ENCODE results near the gene XBP1. TPM values are rescaled to one million over a fixed set of nuclear protein-coding genes. Genes with fewer than 3 reads are reported as not detected.
"Not testable (repeated sequence)": the region's sequence is repeated elsewhere in the genome, so short reads cannot be mapped to it uniquely, and the experiment has no call there.

The XBP1 gene
- 100 to 1,000 TPM in 4 of 8 experiments, 10 to 100 TPM in 4; 48.5 to 253 (median 99.5) TPM for total RNA-seq

DNA sequence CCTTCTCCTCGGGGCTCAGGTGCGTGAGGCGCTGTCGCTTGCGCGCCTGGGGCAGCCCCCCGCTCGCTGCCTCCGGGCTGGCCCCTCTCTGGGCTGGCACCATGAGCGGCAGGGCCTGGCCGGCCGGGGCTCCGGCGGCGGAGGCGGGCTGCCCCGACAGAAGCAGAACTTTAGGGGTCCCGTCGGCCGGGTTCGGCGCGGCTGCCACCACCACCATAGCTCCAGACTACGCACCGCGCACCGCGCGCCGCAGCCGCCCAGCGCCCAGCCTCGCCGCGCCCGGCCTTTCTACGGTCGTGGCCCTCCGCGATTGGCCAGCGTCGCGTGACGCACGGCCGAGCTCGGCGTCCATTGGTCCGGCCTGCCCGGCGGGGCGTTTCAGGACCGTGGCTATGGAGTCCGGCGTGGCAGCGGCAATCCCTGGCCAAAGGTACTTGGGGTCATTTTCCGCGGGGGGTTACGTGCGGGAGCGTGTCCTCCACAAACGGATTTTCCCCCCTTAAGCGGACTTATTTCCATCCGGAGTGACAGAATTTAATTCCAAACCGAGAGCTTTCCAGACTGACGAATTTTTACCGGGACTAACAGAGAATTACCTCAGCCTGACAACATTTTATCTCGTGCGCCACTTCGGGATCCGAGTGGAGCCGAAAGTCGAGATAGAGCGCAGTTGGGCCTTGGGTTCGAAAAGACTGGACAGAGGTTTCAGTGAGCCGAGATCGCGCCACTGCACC lies at the start of gene XBP1:
XBP1 (minus strand) TSS at position 262 of the 734 bp plus-strand sequence.
- in situ Hi-C loops (cut with MboI; ENCODE audit: low pct_unique_long_range_greater_than_20kb in 2 of 9, low sequenced_read_pairs in 9 of 9, unreplicated experiment in 9 of 9), result loop anchor here in 1 of 9 experiments (25.0 kb wide), 1 partner anchor 763 kb away; no protein-coding TSS in a partner anchor
- WGBS, 10 experiments, result 0 to 1% (median 0%) methylated on average over 7 to 21 of the region's 78 CpGs; no CpG with 5 or more reads in 4 of the 10 experiments
- Histone ChIP-seq H3K4me1 (replicated peaks in 1 of 2) (peaks cover 17 to 24% of the 10 kb centered on the region in 2 donors), H3K27ac (peak within 1 kb of the TSS; percentile 96 to 99), H3K4me3 (peak within 1 kb of the TSS; percentile 78 to 98 (median 87))
- peak; percentile 88 to 95 (median 92) for ATAC-seq (replicated peaks in 6 of 8)

DNA sequence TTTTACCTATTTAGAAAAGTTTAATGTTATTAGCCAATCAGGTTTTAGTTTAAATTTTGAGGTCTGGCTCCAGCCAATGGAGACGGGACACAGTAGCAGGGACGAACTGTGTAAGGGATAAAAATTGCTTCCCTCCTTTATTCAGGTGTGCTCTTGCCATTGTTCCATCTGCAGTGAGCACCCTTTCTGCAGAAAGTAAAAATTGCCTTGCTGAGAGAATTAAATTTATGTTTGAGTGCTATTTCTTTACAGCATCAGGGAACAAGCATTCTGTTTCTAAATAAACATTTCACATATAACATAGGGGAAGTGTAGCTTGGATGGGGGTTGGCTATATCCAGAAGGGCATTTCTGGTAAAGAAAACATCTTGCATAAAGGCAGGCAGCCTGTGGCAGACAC lies 46.6 kb upstream of the XBP1 start:
- Histone ChIP-seq H3K4me1 (replicated peaks in 1 of 2) (no peaks in the 10 kb centered on the region), H3K4me3 (no peak overlapping the region), H3K27ac (no peak overlapping the region)
- in situ Hi-C loops (cut with MboI; ENCODE audit: low pct_unique_long_range_greater_than_20kb in 2 of 9, low sequenced_read_pairs in 9 of 9, unreplicated experiment in 9 of 9), result loop anchor here in 2 of 9 experiments (25.0 kb wide), 1 partner anchor 235 kb away; no protein-coding TSS in a partner anchor
- 73 to 100% (median 100%) methylated on average over 1 to 2 of the region's 2 CpGs; no CpG with 5 or more reads in 5 of the 10 experiments for WGBS, 10 experiments
- no peak for ATAC-seq (replicated peaks in 6 of 8)

DNA sequence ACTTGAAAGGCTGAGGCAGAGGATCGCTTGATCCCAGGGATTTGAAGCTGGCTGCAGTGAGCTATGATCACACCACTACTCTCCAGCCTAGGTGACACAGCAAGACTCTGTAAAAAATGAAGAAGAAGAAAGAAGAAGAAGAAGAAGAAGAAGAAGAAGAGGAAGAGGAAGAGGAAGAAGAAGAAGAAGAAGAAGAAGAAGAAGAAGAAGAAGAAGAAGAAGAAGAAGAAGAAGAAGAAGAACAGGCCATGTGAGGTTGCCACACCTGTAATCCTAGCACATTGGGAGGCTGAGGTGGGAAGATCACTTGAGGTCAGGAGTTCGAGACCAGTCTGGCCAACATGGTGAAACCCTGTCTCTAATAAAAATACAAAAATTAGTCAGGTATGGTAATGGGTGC lies 43.9 kb upstream of the XBP1 start:
- H3K4me3 ChIP-seq; H3K27ac ChIP-seq; H3K4me1 ChIP-seq (replicated peaks in 1 of 2); ATAC-seq (replicated peaks in 6 of 8): not testable (repeated sequence)
- in situ Hi-C loops (cut with MboI; ENCODE audit: low pct_unique_long_range_greater_than_20kb in 2 of 9, low sequenced_read_pairs in 9 of 9, unreplicated experiment in 9 of 9), result loop anchor here in 2 of 9 experiments (25.0 kb wide), 1 partner anchor 232 kb away; no protein-coding TSS in a partner anchor
- WGBS, 10 experiments, result 51 to 100% (median 85%) methylated on average over 1 to 2 of the region's 2 CpGs; no CpG with 5 or more reads in 1 of the 10 experiments

GRCh38 chr22:28843633-28844032 lies 43.3 kb upstream of the XBP1 start:
- H3K27ac ChIP-seq, result no peak overlapping the region
- in situ Hi-C loops (cut with MboI; ENCODE audit: low pct_unique_long_range_greater_than_20kb in 2 of 9, low sequenced_read_pairs in 9 of 9, unreplicated experiment in 9 of 9), result loop anchor here in 2 of 9 experiments (25.0 kb wide), 1 partner anchor 231 kb away; no protein-coding TSS in a partner anchor
- no peaks in the 10 kb centered on the region for H3K4me1 ChIP-seq (replicated peaks in 1 of 2)
- no peak for ATAC-seq (replicated peaks in 6 of 8)
- no peak overlapping the region for H3K4me3 ChIP-seq
- 74 to 100% (median 92%) methylated on average over 1 to 2 of the region's 2 CpGs for WGBS, 10 experiments

GRCh38 chr22:28841111-28841510 lies 40.7 kb upstream of the XBP1 start:
- no peaks in the 10 kb centered on the region for H3K4me1 ChIP-seq (replicated peaks in 1 of 2)
- 64 to 100% (median 99%) methylated on average over 2 to 4 of the region's 5 CpGs for WGBS, 10 experiments
- in situ Hi-C loops (cut with MboI; ENCODE audit: low pct_unique_long_range_greater_than_20kb in 2 of 9, low sequenced_read_pairs in 9 of 9, unreplicated experiment in 9 of 9), result loop anchor here in 2 of 9 experiments (25.0 kb wide), 1 partner anchor 229 kb away; no protein-coding TSS in a partner anchor
- ATAC-seq (replicated peaks in 6 of 8), result no peak
- H3K4me3 ChIP-seq, result no peak overlapping the region
- no peak overlapping the region for H3K27ac ChIP-seq

DNA sequence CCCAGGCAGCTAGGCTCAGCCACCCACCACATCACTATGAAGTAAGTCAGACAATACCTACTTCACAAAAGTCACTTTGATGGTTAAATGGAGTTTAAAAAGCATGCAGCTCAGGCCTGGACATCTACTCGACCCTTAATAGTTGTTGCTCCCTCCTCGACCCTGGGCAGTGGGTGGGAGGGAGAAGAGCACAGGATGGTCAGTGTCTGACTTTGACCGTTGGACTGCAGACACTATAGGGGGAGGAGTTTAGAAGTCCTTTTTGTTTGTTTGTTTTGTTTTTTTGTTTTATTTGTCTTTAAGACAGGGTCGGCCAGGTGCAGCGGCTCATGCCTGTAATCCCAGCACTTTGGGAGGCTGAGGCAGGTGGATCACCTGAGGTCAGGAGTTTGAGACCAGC lies 38.6 kb upstream of the XBP1 start:
- in situ Hi-C loops (cut with MboI; ENCODE audit: low pct_unique_long_range_greater_than_20kb in 2 of 9, low sequenced_read_pairs in 9 of 9, unreplicated experiment in 9 of 9), result loop anchor here in 2 of 9 experiments (25.0 kb wide), 1 partner anchor 227 kb away; no protein-coding TSS in a partner anchor
- no peak overlapping the region for H3K4me3 ChIP-seq
- 40 to 100% (median 76%) methylated on average over 1 to 3 of the region's 5 CpGs; no CpG with 5 or more reads in 4 of the 10 experiments for WGBS, 10 experiments
- ATAC-seq (replicated peaks in 6 of 8), result no peak
- no peak overlapping the region for H3K27ac ChIP-seq
- H3K4me1 ChIP-seq (replicated peaks in 1 of 2), result no peaks in the 10 kb centered on the region

DNA sequence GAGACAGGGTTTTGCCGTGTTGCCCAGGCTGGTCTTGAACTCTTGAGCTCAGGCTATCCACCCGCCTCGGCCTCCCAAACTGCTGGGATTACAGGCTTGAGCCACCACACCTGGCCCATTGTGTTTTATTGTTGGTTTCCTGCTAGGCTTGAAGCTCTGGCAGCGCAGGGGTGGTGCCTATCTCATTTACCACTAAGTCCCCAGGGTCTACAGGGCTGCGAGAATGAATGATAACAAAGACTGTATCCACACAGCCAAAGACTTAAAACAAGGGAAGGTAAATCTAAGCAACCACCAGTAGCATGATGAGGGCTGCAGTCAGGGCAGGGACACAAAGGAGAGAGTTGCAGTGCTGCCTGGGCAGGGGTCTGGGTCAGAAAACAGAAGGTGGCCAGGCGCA lies 37.3 kb upstream of the XBP1 start:
- no peak overlapping the region for H3K4me3 ChIP-seq
- no peak for ATAC-seq (replicated peaks in 6 of 8)
- no peaks in the 10 kb centered on the region for H3K4me1 ChIP-seq (replicated peaks in 1 of 2)
- WGBS, 10 experiments, result 77 to 100% (median 98%) methylated on average over 1 to 4 of the region's 6 CpGs; no CpG with 5 or more reads in 2 of the 10 experiments
- no peak overlapping the region for H3K27ac ChIP-seq
- in situ Hi-C loops (cut with MboI; ENCODE audit: low pct_unique_long_range_greater_than_20kb in 2 of 9, low sequenced_read_pairs in 9 of 9, unreplicated experiment in 9 of 9), result loop anchor here in 2 of 9 experiments (25.0 kb wide), 1 partner anchor 225 kb away; no protein-coding TSS in a partner anchor

DNA sequence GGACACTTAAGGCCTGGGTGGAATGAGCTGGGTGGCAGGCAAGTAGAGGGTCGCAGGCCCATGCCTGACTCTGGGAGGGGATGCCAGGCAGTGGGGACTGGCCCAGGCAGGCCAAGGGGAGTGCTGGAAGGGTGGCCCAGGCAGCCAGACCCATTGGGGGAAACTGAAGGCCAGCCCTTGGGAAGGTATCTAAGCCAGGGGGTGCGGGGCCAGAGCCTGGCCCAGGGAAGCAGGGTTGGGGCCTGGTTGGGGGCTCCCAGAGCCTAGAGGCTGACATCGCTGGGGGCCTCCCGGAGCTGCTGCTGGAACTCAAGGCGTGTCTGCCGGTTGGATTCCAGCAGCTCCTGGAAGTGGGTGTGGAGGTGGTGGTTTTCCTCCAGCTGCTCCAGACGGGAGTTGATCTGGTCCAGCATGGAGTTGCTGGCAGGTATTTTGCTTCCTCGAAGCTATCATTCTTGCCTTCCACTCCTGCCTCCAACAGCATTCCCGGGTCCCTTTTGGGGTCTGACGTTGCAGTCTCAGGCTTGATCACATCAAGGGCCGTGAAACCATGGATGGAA lies 35.3 kb upstream of the XBP1 start:
- no peak for ATAC-seq (replicated peaks in 6 of 8)
- H3K27ac ChIP-seq, result no peak overlapping the region
- H3K4me3 ChIP-seq, result no peak overlapping the region
- H3K4me1 ChIP-seq (replicated peaks in 1 of 2), result no peaks in the 10 kb centered on the region
- in situ Hi-C loops (cut with MboI; ENCODE audit: low pct_unique_long_range_greater_than_20kb in 2 of 9, low sequenced_read_pairs in 9 of 9, unreplicated experiment in 9 of 9), result loop anchor here in 2 of 9 experiments (25.0 kb wide), 1 partner anchor 223 kb away; no protein-coding TSS in a partner anchor
- WGBS, 10 experiments, result 76 to 100% (median 88%) methylated on average over 1 to 3 of the region's 11 CpGs; no CpG with 5 or more reads in 6 of the 10 experiments

DNA sequence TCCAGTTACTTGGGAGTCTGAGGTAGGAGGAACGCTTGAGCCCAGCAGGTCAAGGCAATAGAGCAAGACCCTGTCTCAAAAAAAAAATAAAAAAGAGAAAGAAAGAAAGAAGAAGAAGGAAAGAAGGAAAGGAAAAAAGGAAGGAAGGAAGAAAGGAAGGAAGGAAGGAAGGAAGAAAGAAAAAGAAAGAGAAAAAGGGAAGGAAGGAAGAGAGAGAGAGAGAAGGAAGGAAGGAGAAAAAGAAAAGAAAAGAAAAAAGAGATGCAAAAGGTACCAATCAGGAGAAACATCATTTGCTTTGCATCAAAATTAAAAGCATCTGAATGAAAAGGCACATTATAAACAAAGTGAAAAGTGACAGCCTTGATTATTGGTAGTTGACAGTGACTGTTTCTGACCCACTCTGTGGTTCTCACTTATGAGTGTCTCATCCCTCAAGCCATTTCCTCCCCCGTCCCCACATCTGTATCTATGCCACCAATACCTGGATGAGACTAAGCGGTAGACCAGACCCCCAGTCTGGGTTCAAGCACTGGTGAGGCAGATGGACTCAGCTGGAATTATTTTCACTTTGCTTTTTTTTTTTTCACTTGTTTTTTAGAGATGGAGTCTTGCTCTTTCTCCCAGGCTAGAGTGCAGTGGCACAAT lies 33.0 kb upstream of the XBP1 start:
- in situ Hi-C loops (cut with MboI; ENCODE audit: low pct_unique_long_range_greater_than_20kb in 2 of 9, low sequenced_read_pairs in 9 of 9, unreplicated experiment in 9 of 9), result loop anchor here in 2 of 9 experiments (25.0 kb wide), 1 partner anchor 221 kb away; no protein-coding TSS in a partner anchor
- Histone ChIP-seq H3K27ac (no peak overlapping the region), H3K4me3 (no peak overlapping the region), H3K4me1 (replicated peaks in 1 of 2) (no peaks in the 10 kb centered on the region)
- WGBS, 10 experiments, result 63 to 100% (median 90%) methylated on average over 1 to 3 of the region's 3 CpGs
- ATAC-seq (replicated peaks in 6 of 8), result no peak

- no peak for ATAC-seq (replicated peaks in 6 of 8)
- WGBS, 10 experiments, result 80 to 100% (median 100%) methylated on average over 1 of the region's 1 CpG; no CpG with 5 or more reads in 5 of the 10 experiments
- Histone ChIP-seq H3K27ac (no peak overlapping the region), H3K4me1 (replicated peaks in 1 of 2) (no peaks in the 10 kb centered on the region), H3K4me3 (no peak overlapping the region)
- in situ Hi-C loops (cut with MboI; ENCODE audit: low pct_unique_long_range_greater_than_20kb in 2 of 9, low sequenced_read_pairs in 9 of 9, unreplicated experiment in 9 of 9), result loop anchor here in 2 of 9 experiments (25.0 kb wide), 1 partner anchor 220 kb away; no protein-coding TSS in a partner anchor
Measured at GRCh38 chr22:28832731-28833130, 32.4 kb upstream of the XBP1 start.

DNA sequence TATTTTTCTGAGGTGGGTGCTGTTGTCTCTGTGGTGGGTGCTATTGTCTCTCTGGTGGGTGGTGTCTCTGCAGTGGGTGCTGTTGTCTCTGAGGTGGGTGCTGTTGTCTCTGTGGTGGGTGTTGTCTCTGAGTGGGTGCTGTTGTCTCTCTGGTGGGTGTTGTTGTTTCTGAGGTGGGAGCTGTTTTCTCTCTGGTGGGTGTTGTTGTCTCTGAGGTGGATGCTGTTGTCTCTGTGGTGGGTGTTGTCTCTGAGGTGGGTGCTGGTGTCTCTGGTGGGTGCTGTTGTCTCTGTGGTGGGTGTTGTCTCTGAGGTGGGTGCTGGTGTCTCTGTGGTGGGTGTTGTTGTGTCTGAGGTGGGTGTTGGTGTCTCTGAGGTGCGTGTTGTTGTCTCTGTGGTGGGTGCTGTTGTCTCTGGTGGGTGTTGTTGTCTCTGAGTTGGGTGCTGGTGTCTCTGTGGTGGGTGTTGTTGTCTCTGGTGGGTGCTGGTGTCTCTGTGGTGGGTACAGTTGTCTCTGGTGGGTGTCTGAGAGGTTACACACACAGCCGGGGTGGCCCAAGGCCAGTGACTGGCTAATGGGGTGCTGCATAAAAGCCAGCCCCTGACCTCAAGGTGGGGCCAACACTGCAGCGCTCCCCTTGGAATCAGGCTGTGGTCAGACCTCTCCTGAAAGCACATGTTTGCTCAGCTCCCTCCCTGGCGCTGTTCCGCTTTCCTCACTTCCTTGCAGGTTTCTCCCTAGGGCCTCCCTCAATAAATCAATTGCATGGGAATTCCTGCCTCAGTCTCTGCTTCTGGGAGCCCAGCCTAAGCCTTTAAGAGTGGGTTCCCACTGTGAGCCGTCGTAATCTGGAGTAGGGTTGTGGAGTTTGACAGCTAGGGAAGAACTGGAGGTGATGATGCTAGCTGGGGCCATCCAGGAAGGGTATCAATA lies 31.0 kb upstream of the XBP1 start:
- Histone ChIP-seq H3K4me3 (no peak overlapping the region), H3K4me1 (replicated peaks in 1 of 2) (no peaks in the 10 kb centered on the region), H3K27ac (no peak overlapping the region)
- in situ Hi-C loops (cut with MboI; ENCODE audit: low pct_unique_long_range_greater_than_20kb in 2 of 9, low sequenced_read_pairs in 9 of 9, unreplicated experiment in 9 of 9), result loop anchor here in 2 of 9 experiments (25.0 kb wide), 1 partner anchor 219 kb away; no protein-coding TSS in a partner anchor
- WGBS, 10 experiments, result 58 to 80% (median 75%) methylated on average over 2 to 5 of the region's 7 CpGs; no CpG with 5 or more reads in 3 of the 10 experiments
- no peak for ATAC-seq (replicated peaks in 6 of 8)

DNA sequence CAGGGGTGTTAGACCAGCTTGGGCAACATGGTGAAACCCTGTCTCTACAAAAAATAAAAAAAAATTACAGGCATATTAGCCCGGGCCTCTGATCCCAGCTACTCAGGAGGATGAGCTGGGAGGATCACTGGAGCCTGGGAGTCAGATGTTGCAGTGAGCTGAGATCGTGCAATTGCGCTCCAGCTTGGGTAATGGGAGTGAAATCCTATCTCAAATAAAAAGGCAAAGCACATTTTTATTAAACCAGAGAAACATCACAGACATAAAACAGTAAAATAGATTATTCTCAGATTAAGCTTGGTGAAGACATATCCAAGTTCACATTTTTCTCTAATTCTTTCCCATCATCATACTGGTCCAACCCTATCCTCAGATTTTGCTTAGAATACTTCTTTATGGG lies 30.1 kb upstream of the XBP1 start:
- no peaks in the 10 kb centered on the region for H3K4me1 ChIP-seq (replicated peaks in 1 of 2)
- in situ Hi-C loops (cut with MboI; ENCODE audit: low pct_unique_long_range_greater_than_20kb in 2 of 9, low sequenced_read_pairs in 9 of 9, unreplicated experiment in 9 of 9), result loop anchor here in 2 of 9 experiments (25.0 kb wide), 1 partner anchor 218 kb away; no protein-coding TSS in a partner anchor
- no peak for ATAC-seq (replicated peaks in 6 of 8)
- WGBS, 10 experiments, result 82 to 100% (median 94%) methylated on average over 1 to 3 of the region's 3 CpGs; no CpG with 5 or more reads in 4 of the 10 experiments
- H3K27ac ChIP-seq, result no peak overlapping the region
- no peak overlapping the region for H3K4me3 ChIP-seq

Measured in motor neuron (in vitro differentiated cells).